ENCODE data around the gene MGAT3.

The MGAT3 gene

DNA sequence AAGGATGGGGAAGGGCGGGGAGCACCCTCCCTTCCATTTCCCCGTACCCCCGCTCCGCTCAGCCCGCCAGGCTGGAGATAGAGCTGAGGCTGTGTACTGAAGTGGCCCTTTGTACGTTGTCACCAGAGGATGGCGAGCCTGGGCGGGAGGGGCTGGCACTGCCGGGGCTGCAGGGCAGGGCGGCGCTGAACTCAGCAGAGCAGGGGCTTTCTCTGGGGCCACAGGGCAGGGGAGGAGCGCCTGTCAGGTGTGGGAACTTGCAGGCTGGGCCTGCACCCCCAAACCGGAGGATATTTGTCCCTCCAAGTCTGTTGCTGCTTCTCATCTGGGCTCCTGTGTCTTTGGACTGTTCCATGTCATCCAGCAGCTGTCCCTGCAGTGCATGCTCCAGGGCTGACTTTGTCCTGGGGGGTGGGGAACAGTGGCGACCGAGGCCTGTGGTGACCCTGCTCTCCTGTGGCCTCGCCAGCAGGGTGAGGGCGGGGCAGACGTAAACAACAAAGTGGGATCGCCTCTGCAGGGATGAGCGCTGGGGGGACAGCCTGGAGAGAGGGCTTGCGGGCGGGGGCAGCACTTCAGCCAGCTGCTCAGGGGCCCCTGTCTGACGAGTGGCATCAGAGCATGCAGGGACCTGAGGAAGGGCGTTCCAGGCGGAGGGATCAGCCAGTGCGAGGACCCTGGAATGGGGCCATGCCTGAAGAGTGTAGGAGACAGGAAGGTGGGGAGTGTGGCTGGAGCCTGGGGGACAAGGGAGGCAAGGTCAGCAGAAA lies 13.1 kb downstream of the MGAT3 start (continued):
- TF ChIP-seq ZNF391 (tag by site-specific recombination; IDR thresholded peaks at IDR 0.05; ENCODE audit: borderline replicate concordance, low read depth) (peak; percentile 74; the same call in 1 of the 2 replicates), ZNF48 (tag by site-specific recombination; IDR thresholded peaks at IDR 0.05) (no peak), ZNF514 (tag by site-specific recombination; IDR thresholded peaks at IDR 0.05) (no peak), OVOL3 (tag by site-specific recombination; IDR thresholded peaks at IDR 0.05) (no peak), ZNF600 (tag by site-specific recombination; IDR thresholded peaks at IDR 0.05) (no peak), KLF1 (tag by site-specific recombination; IDR thresholded peaks at IDR 0.05) (no peak), ZNF202 (tag by site-specific recombination; IDR thresholded peaks at IDR 0.05; ENCODE audit: borderline replicate concordance) (no peak), KLF8 (tag by site-specific recombination; IDR thresholded peaks at IDR 0.05) (no peak), BCL11A (tag by site-specific recombination; IDR thresholded peaks at IDR 0.05; ENCODE audit: low read depth) (no peak)
- TF ChIP-seq, protein P1, sequence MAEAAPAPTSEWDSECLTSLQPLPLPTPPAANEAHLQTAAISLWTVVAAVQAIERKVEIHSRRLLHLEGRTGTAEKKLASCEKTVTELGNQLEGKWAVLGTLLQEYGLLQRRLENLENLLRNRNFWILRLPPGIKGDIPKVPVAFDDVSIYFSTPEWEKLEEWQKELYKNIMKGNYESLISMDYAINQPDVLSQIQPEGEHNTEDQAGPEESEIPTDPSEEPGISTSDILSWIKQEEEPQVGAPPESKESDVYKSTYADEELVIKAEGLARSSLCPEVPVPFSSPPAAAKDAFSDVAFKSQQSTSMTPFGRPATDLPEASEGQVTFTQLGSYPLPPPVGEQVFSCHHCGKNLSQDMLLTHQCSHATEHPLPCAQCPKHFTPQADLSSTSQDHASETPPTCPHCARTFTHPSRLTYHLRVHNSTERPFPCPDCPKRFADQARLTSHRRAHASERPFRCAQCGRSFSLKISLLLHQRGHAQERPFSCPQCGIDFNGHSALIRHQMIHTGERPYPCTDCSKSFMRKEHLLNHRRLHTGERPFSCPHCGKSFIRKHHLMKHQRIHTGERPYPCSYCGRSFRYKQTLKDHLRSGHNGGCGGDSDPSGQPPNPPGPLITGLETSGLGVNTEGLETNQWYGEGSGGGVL (tag by site-specific recombination; IDR thresholded peaks at IDR 0.05) = no peak
- TF ChIP-seq, protein P2, sequence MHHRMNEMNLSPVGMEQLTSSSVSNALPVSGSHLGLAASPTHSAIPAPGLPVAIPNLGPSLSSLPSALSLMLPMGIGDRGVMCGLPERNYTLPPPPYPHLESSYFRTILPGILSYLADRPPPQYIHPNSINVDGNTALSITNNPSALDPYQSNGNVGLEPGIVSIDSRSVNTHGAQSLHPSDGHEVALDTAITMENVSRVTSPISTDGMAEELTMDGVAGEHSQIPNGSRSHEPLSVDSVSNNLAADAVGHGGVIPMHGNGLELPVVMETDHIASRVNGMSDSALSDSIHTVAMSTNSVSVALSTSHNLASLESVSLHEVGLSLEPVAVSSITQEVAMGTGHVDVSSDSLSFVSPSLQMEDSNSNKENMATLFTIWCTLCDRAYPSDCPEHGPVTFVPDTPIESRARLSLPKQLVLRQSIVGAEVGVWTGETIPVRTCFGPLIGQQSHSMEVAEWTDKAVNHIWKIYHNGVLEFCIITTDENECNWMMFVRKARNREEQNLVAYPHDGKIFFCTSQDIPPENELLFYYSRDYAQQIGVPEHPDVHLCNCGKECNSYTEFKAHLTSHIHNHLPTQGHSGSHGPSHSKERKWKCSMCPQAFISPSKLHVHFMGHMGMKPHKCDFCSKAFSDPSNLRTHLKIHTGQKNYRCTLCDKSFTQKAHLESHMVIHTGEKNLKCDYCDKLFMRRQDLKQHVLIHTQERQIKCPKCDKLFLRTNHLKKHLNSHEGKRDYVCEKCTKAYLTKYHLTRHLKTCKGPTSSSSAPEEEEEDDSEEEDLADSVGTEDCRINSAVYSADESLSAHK (tag by site-specific recombination; IDR thresholded peaks at IDR 0.05) = no peak
- TF ChIP-seq, protein P3, sequence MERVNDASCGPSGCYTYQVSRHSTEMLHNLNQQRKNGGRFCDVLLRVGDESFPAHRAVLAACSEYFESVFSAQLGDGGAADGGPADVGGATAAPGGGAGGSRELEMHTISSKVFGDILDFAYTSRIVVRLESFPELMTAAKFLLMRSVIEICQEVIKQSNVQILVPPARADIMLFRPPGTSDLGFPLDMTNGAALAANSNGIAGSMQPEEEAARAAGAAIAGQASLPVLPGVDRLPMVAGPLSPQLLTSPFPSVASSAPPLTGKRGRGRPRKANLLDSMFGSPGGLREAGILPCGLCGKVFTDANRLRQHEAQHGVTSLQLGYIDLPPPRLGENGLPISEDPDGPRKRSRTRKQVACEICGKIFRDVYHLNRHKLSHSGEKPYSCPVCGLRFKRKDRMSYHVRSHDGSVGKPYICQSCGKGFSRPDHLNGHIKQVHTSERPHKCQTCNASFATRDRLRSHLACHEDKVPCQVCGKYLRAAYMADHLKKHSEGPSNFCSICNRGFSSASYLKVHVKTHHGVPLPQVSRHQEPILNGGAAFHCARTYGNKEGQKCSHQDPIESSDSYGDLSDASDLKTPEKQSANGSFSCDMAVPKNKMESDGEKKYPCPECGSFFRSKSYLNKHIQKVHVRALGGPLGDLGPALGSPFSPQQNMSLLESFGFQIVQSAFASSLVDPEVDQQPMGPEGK (tag by site-specific recombination; IDR thresholded peaks at IDR 0.05) = 0 out of 2 replicates have a peak, but pooled peaks have one; percentile 25
- TF ChIP-seq, protein P4, sequence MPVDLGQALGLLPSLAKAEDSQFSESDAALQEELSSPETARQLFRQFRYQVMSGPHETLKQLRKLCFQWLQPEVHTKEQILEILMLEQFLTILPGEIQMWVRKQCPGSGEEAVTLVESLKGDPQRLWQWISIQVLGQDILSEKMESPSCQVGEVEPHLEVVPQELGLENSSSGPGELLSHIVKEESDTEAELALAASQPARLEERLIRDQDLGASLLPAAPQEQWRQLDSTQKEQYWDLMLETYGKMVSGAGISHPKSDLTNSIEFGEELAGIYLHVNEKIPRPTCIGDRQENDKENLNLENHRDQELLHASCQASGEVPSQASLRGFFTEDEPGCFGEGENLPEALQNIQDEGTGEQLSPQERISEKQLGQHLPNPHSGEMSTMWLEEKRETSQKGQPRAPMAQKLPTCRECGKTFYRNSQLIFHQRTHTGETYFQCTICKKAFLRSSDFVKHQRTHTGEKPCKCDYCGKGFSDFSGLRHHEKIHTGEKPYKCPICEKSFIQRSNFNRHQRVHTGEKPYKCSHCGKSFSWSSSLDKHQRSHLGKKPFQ (tag by site-specific recombination; IDR thresholded peaks at IDR 0.05) = no peak

DNA sequence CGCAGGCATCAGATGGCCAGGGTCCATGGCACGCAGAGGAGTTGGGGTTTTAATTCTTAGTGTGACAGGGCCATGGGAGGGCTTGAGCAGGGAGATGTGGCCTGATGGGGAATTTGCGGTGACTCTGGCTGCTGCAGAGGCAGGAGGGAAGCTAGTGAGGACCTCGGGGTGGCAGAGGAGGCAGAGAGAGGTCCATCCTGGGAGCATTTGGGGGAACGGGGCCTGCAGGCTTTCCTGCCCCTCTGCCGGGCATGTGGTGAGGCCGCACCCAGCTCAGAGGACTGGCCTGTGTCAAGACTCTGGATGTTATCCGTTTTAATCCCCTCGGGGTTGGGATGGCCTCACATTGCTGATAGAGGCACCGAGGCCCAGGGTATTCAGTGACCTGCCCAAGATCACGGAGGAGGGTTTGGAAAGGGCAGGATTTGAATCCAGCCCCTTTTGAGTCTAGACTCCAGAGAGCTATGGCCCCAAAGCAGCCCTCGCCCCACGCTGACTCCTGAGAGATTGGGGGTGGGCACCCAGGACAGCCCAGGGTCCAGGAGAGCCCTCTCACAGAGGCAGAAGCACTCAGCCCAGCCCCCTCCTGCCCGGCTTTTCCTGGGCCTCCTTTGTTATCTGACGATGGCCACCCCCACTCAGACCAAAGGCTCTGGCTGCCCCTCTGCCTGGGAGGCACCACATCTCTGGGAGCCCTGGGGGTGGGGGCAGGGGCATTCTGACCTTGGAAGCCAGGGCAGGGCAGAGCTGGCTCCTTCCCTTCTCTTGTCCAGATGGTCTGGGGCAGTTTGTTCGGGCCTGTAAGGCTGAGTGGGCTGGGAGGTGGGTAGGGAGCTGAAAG lies 13.9 kb downstream of the MGAT3 start:
- ChIA-PET CTCF (interaction anchor here (0.6 to 1.5 kb wide), 5 partner anchors 9 to 569 kb away, joined by 3 to 6 read pairs (median 3); no protein-coding TSS in a partner anchor), POLR2A (no interaction called here)
- Histone ChIP-seq H3K36me3 (ENCODE audit: control insufficient read depth in 2 of 2, insufficient read depth in 1 of 2, low read length in 2 of 2) (no peaks in the 10 kb centered on the region), H3K4me1 (ENCODE audit: control insufficient read depth, insufficient read depth, low read length) (peaks cover 2% of the 10 kb centered on the region; the same call in 1 of the 2 replicates), H3K4me3 (ENCODE audit: low read depth, low read length) (no peak overlapping the region), H3K9me3 (ENCODE audit: control insufficient read depth, insufficient read depth, low read depth, low read length) (no peaks in the 10 kb centered on the region), H3K27ac (ENCODE audit: extremely low read depth, low read depth, low read length) (peak overlapping the region; percentile 11; the same call in 1 of the 2 replicates)
- no peak for TF ChIP-seq ZNF544 (tag by site-specific recombination; IDR thresholded peaks at IDR 0.05)
- TF ChIP-seq, protein P5, sequence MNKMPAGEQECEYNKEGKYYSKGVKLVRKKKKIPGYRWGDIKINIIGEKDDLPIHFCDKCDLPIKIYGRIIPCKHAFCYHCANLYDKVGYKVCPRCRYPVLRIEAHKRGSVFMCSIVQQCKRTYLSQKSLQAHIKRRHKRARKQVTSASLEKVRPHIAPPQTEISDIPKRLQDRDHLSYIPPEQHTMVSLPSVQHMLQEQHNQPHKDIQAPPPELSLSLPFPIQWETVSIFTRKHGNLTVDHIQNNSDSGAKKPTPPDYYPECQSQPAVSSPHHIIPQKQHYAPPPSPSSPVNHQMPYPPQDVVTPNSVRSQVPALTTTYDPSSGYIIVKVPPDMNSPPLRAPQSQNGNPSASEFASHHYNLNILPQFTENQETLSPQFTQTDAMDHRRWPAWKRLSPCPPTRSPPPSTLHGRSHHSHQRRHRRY (tag by site-specific recombination; IDR thresholded peaks at IDR 0.05) = no peak
- TF ChIP-seq ZNF24 (tag by site-specific recombination; IDR thresholded peaks at IDR 0.05) = no peak
- TF ChIP-seq, protein P6, sequence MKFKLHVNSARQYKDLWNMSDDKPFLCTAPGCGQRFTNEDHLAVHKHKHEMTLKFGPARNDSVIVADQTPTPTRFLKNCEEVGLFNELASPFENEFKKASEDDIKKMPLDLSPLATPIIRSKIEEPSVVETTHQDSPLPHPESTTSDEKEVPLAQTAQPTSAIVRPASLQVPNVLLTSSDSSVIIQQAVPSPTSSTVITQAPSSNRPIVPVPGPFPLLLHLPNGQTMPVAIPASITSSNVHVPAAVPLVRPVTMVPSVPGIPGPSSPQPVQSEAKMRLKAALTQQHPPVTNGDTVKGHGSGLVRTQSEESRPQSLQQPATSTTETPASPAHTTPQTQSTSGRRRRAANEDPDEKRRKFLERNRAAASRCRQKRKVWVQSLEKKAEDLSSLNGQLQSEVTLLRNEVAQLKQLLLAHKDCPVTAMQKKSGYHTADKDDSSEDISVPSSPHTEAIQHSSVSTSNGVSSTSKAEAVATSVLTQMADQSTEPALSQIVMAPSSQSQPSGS (tag by site-specific recombination; IDR thresholded peaks at IDR 0.05; ENCODE audit: low read depth) = no peak
- TF ChIP-seq ZBTB20 (tag by site-specific recombination; IDR thresholded peaks at IDR 0.05) = no peak
- TF ChIP-seq, protein P7, sequence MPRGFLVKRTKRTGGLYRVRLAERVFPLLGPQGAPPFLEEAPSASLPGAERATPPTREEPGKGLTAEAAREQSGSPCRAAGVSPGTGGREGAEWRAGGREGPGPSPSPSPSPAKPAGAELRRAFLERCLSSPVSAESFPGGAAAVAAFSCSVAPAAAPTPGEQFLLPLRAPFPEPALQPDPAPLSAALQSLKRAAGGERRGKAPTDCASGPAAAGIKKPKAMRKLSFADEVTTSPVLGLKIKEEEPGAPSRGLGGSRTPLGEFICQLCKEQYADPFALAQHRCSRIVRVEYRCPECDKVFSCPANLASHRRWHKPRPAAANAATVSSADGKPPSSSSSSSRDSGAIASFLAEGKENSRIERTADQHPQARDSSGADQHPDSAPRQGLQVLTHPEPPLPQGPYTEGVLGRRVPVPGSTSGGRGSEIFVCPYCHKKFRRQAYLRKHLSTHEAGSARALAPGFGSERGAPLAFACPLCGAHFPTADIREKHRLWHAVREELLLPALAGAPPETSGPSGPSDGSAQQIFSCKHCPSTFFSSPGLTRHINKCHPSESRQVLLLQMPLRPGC (tag by site-specific recombination; IDR thresholded peaks at IDR 0.05) = no peak
- TF ChIP-seq, protein P8, sequence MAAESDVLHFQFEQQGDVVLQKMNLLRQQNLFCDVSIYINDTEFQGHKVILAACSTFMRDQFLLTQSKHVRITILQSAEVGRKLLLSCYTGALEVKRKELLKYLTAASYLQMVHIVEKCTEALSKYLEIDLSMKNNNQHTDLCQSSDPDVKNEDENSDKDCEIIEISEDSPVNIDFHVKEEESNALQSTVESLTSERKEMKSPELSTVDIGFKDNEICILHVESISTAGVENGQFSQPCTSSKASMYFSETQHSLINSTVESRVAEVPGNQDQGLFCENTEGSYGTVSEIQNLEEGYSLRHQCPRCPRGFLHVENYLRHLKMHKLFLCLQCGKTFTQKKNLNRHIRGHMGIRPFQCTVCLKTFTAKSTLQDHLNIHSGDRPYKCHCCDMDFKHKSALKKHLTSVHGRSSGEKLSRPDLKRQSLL (tag by site-specific recombination; IDR thresholded peaks at IDR 0.05) = no peak
